Fibroblast of the conjunctiva (primary cell): Measurements from ENCODE around the gene DUOXA1.
"Not testable (repeated sequence)": the region's sequence is repeated elsewhere in the genome, so short reads cannot be mapped to it uniquely, and the experiment has no call there.

Experiments
- DNase-seq: peaks from one replicate; pipeline ENCODE4 v3.0.0-alpha.2; 2010; ENCODE audit warnings: low read depth

The DUOXA1 gene

DNA sequence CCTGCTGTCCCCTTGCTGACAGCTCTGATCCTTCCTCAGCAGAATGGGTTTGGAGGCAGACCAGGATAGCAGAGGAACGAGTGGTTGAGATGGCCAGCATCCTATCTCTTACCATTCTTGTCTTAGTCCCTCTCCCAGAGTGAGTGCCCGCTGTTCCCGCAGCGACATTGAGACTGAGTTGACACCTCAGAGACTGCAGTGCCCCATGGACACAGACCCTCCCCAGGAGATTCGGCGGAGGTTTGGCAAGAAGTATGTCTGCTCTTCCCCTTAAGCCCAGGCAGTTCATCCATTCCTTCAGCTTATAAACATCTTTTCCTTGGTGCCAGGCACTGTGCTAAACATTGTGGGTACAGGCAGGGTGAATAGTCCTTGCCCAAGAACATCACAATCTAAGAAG lies 21.3 kb upstream of the DUOXA1 start:
- DNase-seq, result no peak

- no peak for DNase-seq
These were observed 20.8 kb upstream of the DUOXA1 start for GRCh38 chr15:45150481-45150880.

DNA sequence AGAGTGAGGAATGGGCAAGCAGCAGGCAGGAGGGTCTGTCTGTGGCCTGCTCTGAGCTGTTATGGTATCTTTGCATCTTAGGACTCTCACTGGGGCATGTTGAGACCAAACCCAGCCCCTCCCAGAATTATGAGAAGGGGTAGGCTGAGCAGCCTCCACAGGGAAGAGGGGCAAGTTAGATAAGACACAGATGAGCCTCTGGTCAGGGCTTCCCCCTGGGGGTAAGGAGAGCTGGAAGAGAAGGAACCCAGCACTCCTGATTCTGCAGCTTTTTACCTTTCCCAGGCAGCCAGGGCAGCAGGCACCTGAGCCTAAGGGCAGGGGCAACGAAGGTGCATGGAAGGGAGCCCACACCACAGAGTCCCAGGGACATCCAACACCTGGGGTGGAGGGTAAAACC lies 19.4 kb upstream of the DUOXA1 start:
- DNase-seq, result no peak

DNA sequence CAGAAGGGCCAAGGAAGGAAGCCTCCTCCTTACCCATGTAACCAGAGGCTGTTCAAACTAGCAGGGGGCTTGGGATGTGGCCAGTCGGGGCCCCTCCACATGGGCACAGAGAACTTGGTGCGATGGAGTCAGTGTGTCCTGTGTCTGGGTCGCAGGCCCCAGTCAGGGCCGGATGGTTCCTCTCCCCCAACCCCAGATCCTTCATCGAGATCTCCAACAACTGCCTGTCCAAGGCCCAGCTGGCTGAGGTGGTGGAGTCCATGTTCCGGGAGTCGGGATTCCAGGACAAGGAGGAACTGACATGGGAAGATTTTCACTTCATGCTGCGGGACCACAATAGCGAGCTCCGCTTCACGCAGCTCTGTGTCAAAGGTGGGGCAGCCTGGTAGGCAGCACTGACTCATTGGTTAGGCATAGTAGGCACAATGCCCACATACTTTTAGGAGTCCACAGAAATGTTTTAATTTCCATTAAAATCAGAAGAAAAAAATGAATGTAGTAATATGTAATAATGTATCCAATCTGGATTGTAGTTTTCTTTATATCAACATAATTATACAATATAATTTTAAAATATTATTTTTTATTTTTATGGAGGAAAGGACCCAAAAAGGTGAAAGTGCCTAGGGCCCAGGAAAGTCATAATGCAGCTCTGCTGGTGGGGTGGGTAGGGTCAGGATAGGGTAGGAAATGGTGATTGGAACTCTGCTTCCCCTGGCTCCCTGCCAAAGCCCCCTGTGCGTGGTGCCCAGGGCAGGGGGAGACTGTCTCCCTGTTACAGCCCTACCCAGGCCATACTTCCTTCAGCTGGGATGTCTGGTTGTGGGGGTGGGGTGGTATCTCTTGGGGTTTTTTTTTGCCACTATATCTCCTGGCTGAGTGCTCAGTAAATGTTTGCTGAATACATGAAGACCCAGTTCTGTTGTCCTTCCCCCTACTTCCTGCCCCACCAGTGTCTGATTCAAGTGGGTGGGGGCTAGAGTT lies 18.7 kb upstream of the DUOXA1 start:
- DNase-seq, result no peak

GRCh38 chr15:45147606-45148005 lies 17.9 kb upstream of the DUOXA1 start:
- no peak for DNase-seq

- DNase-seq, result no peak
These were observed 16.7 kb upstream of the DUOXA1 start for GRCh38 chr15:45146405-45146804.

GRCh38 chr15:45144775-45145174 lies 15.1 kb upstream of the DUOXA1 start:
- DNase-seq, result no peak

DNA sequence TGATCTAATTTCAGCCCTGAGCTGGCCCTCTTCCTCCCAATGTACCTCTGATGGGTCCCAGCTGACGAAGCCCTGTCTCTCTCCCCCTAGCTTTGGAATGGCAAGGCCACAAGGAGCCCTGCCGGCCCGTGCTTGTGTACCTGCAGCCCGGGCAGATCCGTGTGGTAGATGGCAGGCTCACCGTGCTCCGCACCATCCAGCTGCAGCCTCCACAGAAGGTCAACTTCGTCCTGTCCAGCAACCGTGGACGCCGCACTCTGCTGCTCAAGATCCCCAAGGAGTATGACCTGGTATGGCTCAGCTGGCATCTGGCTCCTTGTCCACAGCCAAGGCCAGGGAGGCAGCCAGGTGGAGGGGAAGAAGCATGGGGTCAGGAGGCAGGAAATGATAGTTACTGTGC lies 14.3 kb upstream of the DUOXA1 start:
- no peak for DNase-seq

GRCh38 chr15:45143056-45143455 lies 13.4 kb upstream of the DUOXA1 start:
- no peak for DNase-seq

DNA sequence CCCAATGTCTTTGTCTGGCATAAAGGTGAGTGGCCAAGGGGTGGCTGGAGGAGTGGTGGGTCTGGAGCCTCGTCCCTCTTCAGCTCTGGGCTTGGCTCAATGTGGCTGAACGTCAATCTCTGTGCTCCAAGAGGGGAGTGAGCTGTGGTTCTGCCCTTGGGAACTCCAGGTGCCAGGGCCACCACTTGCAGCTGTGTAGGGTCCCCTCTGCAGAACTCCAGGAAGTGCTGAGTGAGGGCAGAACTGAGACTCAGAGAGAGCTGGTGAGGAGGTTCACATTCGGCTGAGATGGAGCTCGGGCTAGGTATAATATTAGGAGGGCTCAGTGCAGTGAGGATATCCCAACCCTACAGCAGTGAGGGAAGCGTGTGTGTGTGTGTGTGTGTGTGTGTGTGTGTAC lies 11.7 kb upstream of the DUOXA1 start:
- DNase-seq, result no peak

DNA sequence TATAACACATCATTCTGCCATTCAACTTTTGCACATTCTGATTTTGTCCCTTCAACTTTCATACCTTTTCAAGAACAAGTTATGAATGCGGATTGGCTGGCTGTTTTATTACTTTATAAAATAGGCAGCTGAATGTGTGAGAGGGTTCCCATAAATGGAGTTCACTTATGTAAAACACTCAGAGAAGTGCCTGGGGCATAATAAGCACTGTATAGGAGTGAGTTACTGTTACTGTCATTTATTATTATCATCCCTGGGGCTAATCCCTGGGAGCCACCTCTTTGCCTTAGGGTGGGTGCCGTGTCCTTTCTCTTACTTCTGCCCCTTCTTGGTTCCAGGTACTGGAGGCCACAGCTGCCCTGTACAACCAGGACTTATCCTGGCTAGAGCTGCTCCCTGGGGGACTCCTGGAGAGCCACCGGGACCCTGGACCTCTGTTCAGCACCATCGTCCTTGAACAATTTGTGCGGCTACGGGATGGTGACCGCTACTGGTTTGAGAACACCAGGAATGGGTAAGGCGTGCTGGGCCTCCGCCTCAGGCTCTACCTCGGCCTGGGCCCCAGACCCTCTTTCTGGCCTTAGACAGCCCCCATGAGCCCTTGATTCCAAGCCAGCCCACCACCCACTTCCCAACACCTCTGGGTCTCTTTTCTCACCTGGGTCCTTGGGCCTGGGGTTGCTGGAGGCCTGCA lies 11.0 kb upstream of the DUOXA1 start:
- no peak for DNase-seq

DNA sequence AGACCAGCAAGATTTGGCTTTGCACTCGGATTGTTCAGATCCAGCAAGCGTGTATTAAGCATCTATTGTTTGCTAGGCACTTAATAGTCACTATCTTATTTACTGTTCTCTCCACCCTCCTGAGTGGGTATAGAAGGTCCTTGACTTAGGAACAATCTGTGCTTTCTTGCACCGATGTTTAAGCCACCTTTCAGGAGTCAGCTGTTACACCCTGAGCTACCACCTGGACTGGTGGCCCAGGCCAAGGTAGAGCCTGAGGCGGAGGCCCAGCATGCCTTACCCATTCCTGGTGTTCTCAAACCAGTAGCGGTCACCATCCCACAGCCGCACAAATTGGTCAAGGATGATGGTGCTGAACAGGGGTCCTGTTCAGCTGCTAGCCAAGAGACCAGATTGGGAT lies 10.1 kb upstream of the DUOXA1 start:
- DNase-seq, result no peak

DNA sequence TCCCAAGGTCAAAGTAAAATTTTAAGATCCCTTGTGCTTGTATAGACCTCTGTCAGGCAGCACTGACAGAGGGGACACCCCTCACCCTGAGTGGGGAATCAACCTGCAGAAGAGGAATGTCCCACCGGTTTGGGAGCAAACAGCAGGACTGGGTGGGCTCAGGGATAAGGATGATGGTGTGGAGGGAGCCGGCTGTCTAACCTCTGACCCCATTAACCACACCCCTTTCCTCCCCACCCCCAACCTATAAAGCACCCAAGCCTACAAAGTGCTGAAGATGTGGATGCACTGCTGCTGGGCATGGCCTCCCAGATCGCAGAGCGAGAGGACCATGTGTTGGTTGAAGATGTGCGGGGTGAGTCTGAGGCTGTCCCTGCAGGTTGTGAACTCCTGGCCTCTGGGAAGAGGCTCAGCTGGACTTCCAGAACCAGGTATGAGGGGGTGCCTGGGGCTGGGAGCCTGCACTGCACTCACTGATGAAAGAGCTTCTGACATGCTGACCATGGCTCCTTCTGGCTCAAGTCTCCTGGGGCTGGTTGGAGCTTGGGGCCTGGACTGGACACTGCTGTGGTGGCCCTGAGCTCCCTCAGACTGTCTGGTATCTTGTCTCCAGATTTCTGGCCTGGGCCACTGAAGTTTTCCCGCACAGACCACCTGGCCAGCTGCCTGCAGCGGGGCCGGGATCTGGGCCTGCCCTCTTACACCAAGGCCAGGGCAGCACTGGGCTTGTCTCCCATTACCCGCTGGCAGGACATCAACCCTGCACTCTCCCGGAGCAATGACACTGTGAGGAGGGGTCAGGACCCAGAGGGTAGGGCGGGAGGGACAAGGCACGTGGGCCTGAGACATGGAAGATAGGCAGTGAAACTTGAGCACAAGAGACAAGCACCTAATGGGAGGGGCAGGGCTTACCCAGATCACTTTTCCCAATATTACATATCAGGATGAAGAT lies 9.4 kb upstream of the DUOXA1 start:
- no peak for DNase-seq

DNA sequence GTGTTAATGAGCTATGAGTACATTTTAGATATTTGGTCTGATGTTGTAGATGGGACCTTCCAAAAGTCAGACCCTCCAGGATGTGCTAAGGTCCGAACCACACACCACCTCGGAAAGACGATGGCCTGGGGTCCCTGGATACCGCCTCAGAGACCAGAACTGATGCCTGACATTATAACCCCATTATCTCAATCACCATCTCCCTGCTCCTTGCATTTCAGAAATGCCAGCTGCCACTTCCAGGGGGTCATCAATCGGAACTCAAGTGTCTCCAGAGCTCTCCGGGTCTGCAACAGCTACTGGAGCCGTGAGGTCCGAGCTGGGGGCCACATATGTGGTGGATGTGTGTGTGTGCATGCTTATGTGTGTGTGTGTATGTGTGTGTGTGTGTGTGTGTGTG lies 8.0 kb upstream of the DUOXA1 start:
- DNase-seq, result no peak

GRCh38 chr15:45136378-45136764 lies 6.7 kb upstream of the DUOXA1 start:
- DNase-seq, result no peak

GRCh38 chr15:45135705-45136377 lies 6.2 kb upstream of the DUOXA1 start:
- not testable (repeated sequence) for DNase-seq

- no peak for DNase-seq
These were observed 5.3 kb upstream of the DUOXA1 start for GRCh38 chr15:45134682-45135604.

GRCh38 chr15:45134046-45134445 lies 4.4 kb upstream of the DUOXA1 start:
- no peak for DNase-seq

GRCh38 chr15:45133561-45133920 lies 3.9 kb upstream of the DUOXA1 start:
- no peak for DNase-seq

- DNase-seq, result no peak
These were observed 3.3 kb upstream of the DUOXA1 start for GRCh38 chr15:45132844-45133560.
